ENCODE data around the gene SSTR5. TPM values are rescaled to one million over a fixed set of nuclear protein-coding genes. Genes with fewer than 3 reads are reported as not detected.
A peak's percentile ranks its signal among the peaks of the same experiment; 100 is the strongest.

Gene SSTR5
- total RNA-seq, 1 donor from 2014 or later = 1.3 TPM

DNA sequence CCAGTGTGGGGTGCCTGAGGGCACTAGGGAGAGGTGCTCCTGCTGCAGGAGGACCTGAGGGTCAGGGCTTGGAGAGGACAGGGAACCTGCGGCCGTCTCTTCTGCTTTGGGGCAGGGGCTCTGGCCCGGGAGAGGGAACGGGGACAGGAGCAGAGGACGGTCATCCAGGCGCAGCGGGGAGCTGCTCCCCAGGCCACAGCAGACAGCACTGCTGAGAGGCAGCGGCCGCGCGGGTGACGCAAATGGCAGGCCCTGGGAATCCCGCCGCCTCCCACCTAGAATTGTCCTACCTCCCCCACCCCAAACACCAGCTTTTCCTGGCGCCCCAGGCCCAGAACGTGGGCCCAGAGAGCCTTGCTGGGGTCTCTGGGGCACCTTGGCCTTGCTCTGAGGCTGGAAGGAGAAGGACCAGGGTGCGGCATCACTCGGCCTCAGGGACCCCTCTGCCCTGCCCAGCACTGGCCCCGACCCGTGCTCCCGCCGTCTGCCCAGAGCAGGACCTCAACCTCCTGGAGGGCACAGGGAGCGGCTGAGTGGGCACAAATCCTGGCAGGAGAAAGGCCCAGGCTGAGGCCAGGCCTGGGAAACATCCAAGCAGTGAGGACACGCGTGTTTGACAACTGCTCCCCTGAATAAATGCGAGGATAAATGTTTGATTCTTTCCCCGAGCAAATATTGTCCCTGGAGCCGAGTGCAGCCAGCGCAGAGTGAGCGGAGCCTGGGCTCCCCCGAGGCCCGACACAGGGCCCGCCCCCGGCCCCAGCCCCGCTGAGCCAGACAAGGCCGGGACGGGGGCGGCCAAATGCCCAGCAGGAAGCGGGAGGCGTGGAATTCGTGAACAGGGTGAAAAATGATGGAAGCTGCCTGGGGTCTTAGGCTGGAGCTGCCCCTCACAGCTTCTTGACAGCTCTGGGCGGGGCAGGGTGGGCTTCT, 8.5 kb downstream of the SSTR5 start:
- H3K27me3 Mint-ChIP-seq (ENCODE audit: unreplicated experiment) = peaks cover 12% of the 10 kb centered on the region
- peaks cover 21% of the 10 kb centered on the region for H3K9me3 Mint-ChIP-seq (ENCODE audit: unreplicated experiment)
- H3K4me3 Mint-ChIP-seq (ENCODE audit: unreplicated experiment) = no peak overlapping the region
- TF ChIP-seq, protein P1, sequence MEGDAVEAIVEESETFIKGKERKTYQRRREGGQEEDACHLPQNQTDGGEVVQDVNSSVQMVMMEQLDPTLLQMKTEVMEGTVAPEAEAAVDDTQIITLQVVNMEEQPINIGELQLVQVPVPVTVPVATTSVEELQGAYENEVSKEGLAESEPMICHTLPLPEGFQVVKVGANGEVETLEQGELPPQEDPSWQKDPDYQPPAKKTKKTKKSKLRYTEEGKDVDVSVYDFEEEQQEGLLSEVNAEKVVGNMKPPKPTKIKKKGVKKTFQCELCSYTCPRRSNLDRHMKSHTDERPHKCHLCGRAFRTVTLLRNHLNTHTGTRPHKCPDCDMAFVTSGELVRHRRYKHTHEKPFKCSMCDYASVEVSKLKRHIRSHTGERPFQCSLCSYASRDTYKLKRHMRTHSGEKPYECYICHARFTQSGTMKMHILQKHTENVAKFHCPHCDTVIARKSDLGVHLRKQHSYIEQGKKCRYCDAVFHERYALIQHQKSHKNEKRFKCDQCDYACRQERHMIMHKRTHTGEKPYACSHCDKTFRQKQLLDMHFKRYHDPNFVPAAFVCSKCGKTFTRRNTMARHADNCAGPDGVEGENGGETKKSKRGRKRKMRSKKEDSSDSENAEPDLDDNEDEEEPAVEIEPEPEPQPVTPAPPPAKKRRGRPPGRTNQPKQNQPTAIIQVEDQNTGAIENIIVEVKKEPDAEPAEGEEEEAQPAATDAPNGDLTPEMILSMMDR (IDR thresholded peaks at IDR 0.05; ENCODE audit: partially characterized antibody, unreplicated experiment) = no peak
- H3K36me3 Mint-ChIP-seq (ENCODE audit: unreplicated experiment) = peaks cover 10% of the 10 kb centered on the region
- peaks cover 10% of the 10 kb centered on the region for H3K4me1 Mint-ChIP-seq (ENCODE audit: low read depth, unreplicated experiment)
- DNase-seq = peak; percentile 24
- no peak overlapping the region for H3K27ac Mint-ChIP-seq (ENCODE audit: unreplicated experiment)

DNA sequence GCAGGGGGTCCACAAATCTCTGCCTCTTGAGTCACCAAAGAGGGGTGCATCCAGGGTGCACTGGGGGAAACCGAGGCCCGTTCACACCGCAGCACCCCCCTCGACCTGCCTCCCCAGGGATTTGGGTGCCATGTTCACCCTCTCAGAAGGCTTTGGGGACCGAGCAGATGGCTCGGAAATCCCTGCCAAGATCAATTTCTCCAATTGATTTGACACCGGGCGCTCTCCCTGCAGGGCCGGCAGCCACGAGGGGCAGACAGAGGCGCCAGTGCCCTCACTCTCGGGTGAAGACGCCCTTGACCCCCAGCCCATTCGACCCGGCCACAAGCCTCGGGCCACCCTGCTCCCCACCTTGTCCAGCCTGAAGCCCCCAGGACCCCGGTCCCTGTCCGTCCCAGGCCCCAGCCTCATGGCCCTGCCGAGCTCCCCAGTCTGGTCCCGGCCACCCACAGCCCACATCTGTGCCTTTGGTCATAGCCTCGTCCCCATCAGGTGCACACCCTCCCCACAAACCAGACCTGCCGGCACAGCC, 9.3 kb downstream of the SSTR5 start:
- Mint-ChIP-seq H3K9me3 (ENCODE audit: unreplicated experiment) (peaks cover 16% of the 10 kb centered on the region), H3K27me3 (ENCODE audit: unreplicated experiment) (peaks cover 12% of the 10 kb centered on the region)

GRCh38 chr16:1082266-1082951, 9.9 kb downstream of the SSTR5 start:
- peaks cover 10% of the 10 kb centered on the region for H3K36me3 Mint-ChIP-seq (ENCODE audit: unreplicated experiment)
- H3K4me3 Mint-ChIP-seq (ENCODE audit: unreplicated experiment) = peak overlapping the region; percentile 55
- H3K27me3 Mint-ChIP-seq (ENCODE audit: unreplicated experiment) = peaks cover 11% of the 10 kb centered on the region
- peaks cover 4% of the 10 kb centered on the region for H3K4me1 Mint-ChIP-seq (ENCODE audit: low read depth, unreplicated experiment)
- H3K27ac Mint-ChIP-seq (ENCODE audit: unreplicated experiment) = no peak overlapping the region
- DNase-seq = no peak
- peaks cover 12% of the 10 kb centered on the region for H3K9me3 Mint-ChIP-seq (ENCODE audit: unreplicated experiment)
- TF ChIP-seq, protein P1 (IDR thresholded peaks at IDR 0.05; ENCODE audit: partially characterized antibody, unreplicated experiment) = no peak

More for the DNA sequence above, 9.3 kb downstream of the SSTR5 start:
- TF ChIP-seq, protein P1 (IDR thresholded peaks at IDR 0.05; ENCODE audit: partially characterized antibody, unreplicated experiment) = no peak
- Mint-ChIP-seq H3K27ac (ENCODE audit: unreplicated experiment) (no peak overlapping the region), H3K36me3 (ENCODE audit: unreplicated experiment) (peaks cover 10% of the 10 kb centered on the region), H3K4me3 (ENCODE audit: unreplicated experiment) (peak overlapping the region; percentile 55), H3K4me1 (ENCODE audit: low read depth, unreplicated experiment) (peaks cover 6% of the 10 kb centered on the region)
- peak; percentile 16 for DNase-seq

DNA sequence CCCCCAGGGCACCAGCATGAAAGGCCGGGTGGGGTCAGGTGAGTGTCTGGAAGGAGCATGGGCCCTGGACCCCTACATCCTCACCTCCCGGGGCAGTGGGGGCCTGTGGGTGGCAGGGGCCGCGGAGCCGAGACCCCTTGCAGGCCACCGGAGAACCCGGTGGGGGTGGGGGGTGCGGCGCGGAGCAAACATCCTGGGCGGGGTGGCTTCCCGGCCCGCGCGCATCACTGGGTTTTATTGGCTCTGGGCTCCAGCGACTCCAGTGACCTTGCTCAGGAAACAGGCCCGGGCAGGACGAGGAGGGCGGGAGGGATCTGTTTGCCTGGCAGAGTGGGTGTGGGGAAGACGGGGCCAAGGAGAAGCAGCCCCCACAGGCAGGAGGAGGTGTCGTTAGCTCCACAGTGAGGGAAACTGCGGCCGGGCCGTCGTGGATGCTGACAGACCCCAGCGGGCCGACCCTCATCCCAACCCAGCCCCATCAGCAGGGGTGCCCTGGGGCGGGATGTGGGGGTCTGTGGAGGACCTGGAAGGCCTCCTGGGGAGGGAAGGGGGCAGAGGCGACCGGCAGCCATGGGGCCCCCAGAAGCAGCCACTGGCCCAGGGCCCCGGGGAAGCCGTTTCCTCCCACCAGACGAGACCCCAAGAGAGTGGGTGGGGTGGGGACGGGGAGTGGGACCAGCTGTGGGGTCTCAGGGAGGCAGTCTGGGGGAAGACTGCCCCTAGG, 10.6 kb downstream of the SSTR5 start:
- TF ChIP-seq, protein P1 (IDR thresholded peaks at IDR 0.05; ENCODE audit: partially characterized antibody, unreplicated experiment) = no peak
- Mint-ChIP-seq H3K4me3 (ENCODE audit: unreplicated experiment) (no peak overlapping the region), H3K27me3 (ENCODE audit: unreplicated experiment) (peaks cover 6% of the 10 kb centered on the region), H3K4me1 (ENCODE audit: low read depth, unreplicated experiment) (peaks cover under 1% of the 10 kb centered on the region), H3K9me3 (ENCODE audit: unreplicated experiment) (peaks cover 11% of the 10 kb centered on the region), H3K36me3 (ENCODE audit: unreplicated experiment) (peaks cover 10% of the 10 kb centered on the region), H3K27ac (ENCODE audit: unreplicated experiment) (no peak overlapping the region)
- peak; percentile 18 for DNase-seq
